ENCODE results near the gene ZNF197. TPM values are rescaled to one million over a fixed set of nuclear protein-coding genes. Genes with fewer than 3 reads are reported as not detected.

ZNF197 gene
- total and polyA plus RNA-seq, 10 of the 15 experiments (the other 5 are each of a cell fraction or from before 2014, with no cell fraction given) = 3.2 to 16.6 (median 9.7) TPM

GRCh38 chr3:44649709-44650108 is 24.9 kb downstream of the ZNF197 start:
- no peak overlapping the region for H2AFZ ChIP-seq (ENCODE audit: control insufficient read depth, low read depth, low read length)
- no peak overlapping the region for H3K27ac ChIP-seq (ENCODE audit: control insufficient read depth, insufficient read depth)
- 87% methylated on average over 1 of the region's 1 CpG for WGBS (ENCODE audit: insufficient coverage, insufficient replicate concordance, low lambda C conversion rate, missing lambda C conversion rate)
- ChIA-PET SMC1A (ENCODE audit: uncharacterized antibody, unreplicated experiment) (no interaction called here), CTCF (no interaction called here), POLR2A (no interaction called here), RAD21 (ENCODE audit: unreplicated experiment) (no interaction called here)
- peaks cover 12% of the 10 kb centered on the region for H3K79me2 ChIP-seq (ENCODE audit: control insufficient read depth, insufficient read depth, low read length)
- no peak for ATAC-seq
- H3K27me3 ChIP-seq (replicated peaks in 1 of 2; ENCODE audit: control insufficient read depth in 2 of 2, insufficient read depth in 2 of 2, low read length in 1 of 2) = no peaks in the 10 kb centered on the region
- H3K36me3 ChIP-seq (ENCODE audit: control insufficient read depth in 2 of 2, insufficient read depth in 2 of 2, low read length in 1 of 2) = peaks cover 7 to 20% of the 10 kb centered on the region in 2 experiments
- no peak for FAIRE-seq
- H3K4me2 ChIP-seq (ENCODE audit: control insufficient read depth, insufficient read depth) = peak overlapping the region; percentile 82
- peak overlapping the region; percentile 68; the same call in 1 of the 2 replicates for H3K9ac ChIP-seq (ENCODE audit: control insufficient read depth, insufficient read depth, low read length)
- no peaks in the 10 kb centered on the region for H4K20me1 ChIP-seq (ENCODE audit: control insufficient read depth, insufficient read depth)
- DNase-seq (ENCODE audit: low read depth, low spot score) = no peak
- no peak overlapping the region for H3K4me3 ChIP-seq
- no peaks in the 10 kb centered on the region for H3K4me1 ChIP-seq (ENCODE audit: control insufficient read depth, insufficient read depth, low read length)
- in situ Hi-C loops (cut with MboI) = no loop called here
- intact Hi-C loops (cut with micrococcal nuclease; ENCODE audit: unreplicated experiment) = loop anchor here (10.0 kb wide), 1 partner anchor 115 kb away; the partner anchor contains the start of genes KIAA1143 and KIF15
- BruUV-seq (replicated peaks) = no TSS peak
- peaks cover 5% of the 10 kb centered on the region; the same call in 2 of the 3 replicates for H3K9me3 ChIP-seq (replicated peaks; ENCODE audit: control insufficient read depth, insufficient read depth, low read length)
- no peak for TF ChIP-seq DPF2 (IDR thresholded peaks at IDR 0.05)
- no peak for TF ChIP-seq PRDM15 (CRISPR knock-in tag; IDR thresholded peaks at IDR 0.05)
- TF ChIP-seq HDGF (IDR thresholded peaks at IDR 0.05) = no peak
- TF ChIP-seq GATAD2B (conservative IDR thresholded peaks at IDR 0.05; ENCODE audit: low read depth) = no peak
- TF ChIP-seq ZZZ3 (IDR thresholded peaks at IDR 0.05; ENCODE audit: control insufficient read depth, insufficient read length, low read depth) = no peak
- TF ChIP-seq NKRF (conservative IDR thresholded peaks at IDR 0.05) = no peak
- no peak for TF ChIP-seq SUZ12 (IDR thresholded peaks at IDR 0.05; ENCODE audit: unreplicated experiment)
- no peak for TF ChIP-seq TCF12 (IDR thresholded peaks at IDR 0.05; ENCODE audit: low read depth, low read length)
- no peak for TF ChIP-seq CEBPB (IDR thresholded peaks at IDR 0.05; ENCODE audit: borderline replicate concordance in 1 of 2, low read depth in 2 of 2, low read length in 2 of 2)
- no peak for TF ChIP-seq RFX5 (IDR thresholded peaks at IDR 0.05; ENCODE audit: low read depth, low read length)
- TF ChIP-seq CHD1 (IDR thresholded peaks at IDR 0.05; ENCODE audit: low read depth, low read length) = no peak
- TF ChIP-seq TAF1 (IDR thresholded peaks at IDR 0.05; ENCODE audit: borderline replicate concordance, low read depth, low read length) = no peak
- TF ChIP-seq STAT3 (IDR thresholded peaks at IDR 0.05; ENCODE audit: low read depth, low read length) = no peak
- no peak for TF ChIP-seq ASH2L (IDR thresholded peaks at IDR 0.05; ENCODE audit: borderline replicate concordance, low read depth)
- no peak for TF ChIP-seq E4F1 (IDR thresholded peaks at IDR 0.05; ENCODE audit: borderline replicate concordance, partially characterized antibody)
- TF ChIP-seq ZNF24 (IDR thresholded peaks at IDR 0.05) = no peak
- TF ChIP-seq CREM (IDR thresholded peaks at IDR 0.05; ENCODE audit: low read depth) = no peak
- TF ChIP-seq PAX5 (IDR thresholded peaks at IDR 0.05; ENCODE audit: borderline replicate concordance, low read depth, low read length) = no peak
- TF ChIP-seq MTA3 (IDR thresholded peaks at IDR 0.05; ENCODE audit: borderline replicate concordance, low read length) = no peak

All from GM12878 (cell line).